Measurements from ENCODE around the gene CCDC88A. TPM values are rescaled to one million over a fixed set of nuclear protein-coding genes. Genes with fewer than 3 reads are reported as not detected.
"Not testable (repeated sequence)": the region's sequence is repeated elsewhere in the genome, so short reads cannot be mapped to it uniquely, and the experiment has no call there.

CCDC88A gene
- total RNA-seq: 100 TPM

- peak; percentile 99 for DNase-seq
Measured at GRCh38 chr2:55419679-55420438, at the start of gene CCDC88A. TSS of gene CCDC88A (minus strand) at chr2:55419856. CDS start at chr2:55419079, 777 bp downstream.

- DNase-seq: no peak
Measured at GRCh38 chr2:55461679-55462078, 42.0 kb upstream of the CCDC88A start.

GRCh38 chr2:55460562-55460961 is 40.9 kb upstream of the CCDC88A start:
- no peak for DNase-seq

- no peak for DNase-seq
Measured at GRCh38 chr2:55459714-55460274, 40.1 kb upstream of the CCDC88A start.

GRCh38 chr2:55459279-55459678 is 39.6 kb upstream of the CCDC88A start:
- DNase-seq: no peak

- DNase-seq: no peak
Measured at GRCh38 chr2:55454121-55454520, 34.5 kb upstream of the CCDC88A start.

- no peak for DNase-seq
Measured at GRCh38 chr2:55452879-55453278, 33.2 kb upstream of the CCDC88A start.

GRCh38 chr2:55451699-55452098 is 32.0 kb upstream of the CCDC88A start:
- no peak for DNase-seq

GRCh38 chr2:55450014-55450413 is 30.4 kb upstream of the CCDC88A start:
- DNase-seq: not testable (repeated sequence)

- DNase-seq: not testable (repeated sequence)
Measured at GRCh38 chr2:55442045-55442760, 22.5 kb upstream of the CCDC88A start.

GRCh38 chr2:55441280-55441892 is 21.7 kb upstream of the CCDC88A start:
- DNase-seq: no peak

GRCh38 chr2:55439101-55439397 is 19.4 kb upstream of the CCDC88A start:
- DNase-seq: no peak

GRCh38 chr2:55438391-55439100 is 18.9 kb upstream of the CCDC88A start:
- DNase-seq: no peak

- DNase-seq: no peak
Measured at GRCh38 chr2:55437515-55438390, 18.1 kb upstream of the CCDC88A start.

- DNase-seq: peak; percentile 24
Measured at GRCh38 chr2:55431982-55432627, 12.4 kb upstream of the CCDC88A start.

- peak; percentile 56 for DNase-seq
Measured at GRCh38 chr2:55430211-55430975, 10.7 kb upstream of the CCDC88A start.

GRCh38 chr2:55428258-55428657 is 8.6 kb upstream of the CCDC88A start:
- no peak for DNase-seq

GRCh38 chr2:55425431-55425831 is 5.8 kb upstream of the CCDC88A start:
- no peak for DNase-seq

GRCh38 chr2:55422876-55423665 is 3.4 kb upstream of the CCDC88A start:
- DNase-seq: no peak
